HG02642 (cell line): Measurements from ENCODE around the gene MRPL14.
"Not testable (repeated sequence)": the region's sequence is repeated elsewhere in the genome, so short reads cannot be mapped to it uniquely, and the experiment has no call there.

ENCODE experiments used
- ATAC-seq: cut with Tn5 transposase; IDR thresholded peaks from one replicate; pipeline ENCODE4 v1.9.1; 2021; ENCODE audit warnings: mild to moderate bottlenecking; ENCODE audit not compliant: unreplicated experiment, poor library complexity

The MRPL14 gene

DNA sequence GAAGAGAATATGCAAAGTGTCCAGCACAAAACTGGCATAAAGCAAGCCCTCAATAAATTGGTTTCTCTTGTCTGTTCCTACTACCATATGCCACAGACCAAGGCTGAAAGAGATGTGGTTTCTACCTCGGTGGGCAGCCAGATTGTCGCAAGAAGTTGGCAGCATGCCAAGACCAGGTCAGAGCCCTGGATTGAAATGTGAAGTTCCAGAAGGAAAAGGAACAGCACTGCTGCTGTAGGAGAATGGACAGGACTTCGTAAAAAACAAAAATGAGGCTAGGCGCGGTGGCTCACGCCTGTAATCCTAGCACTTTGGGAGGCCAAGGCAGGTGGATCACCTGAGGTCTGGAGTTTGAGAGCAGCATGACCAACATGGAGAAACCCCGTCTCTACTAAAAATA is 22.1 kb downstream of the MRPL14 start:
- no peak for ATAC-seq

DNA sequence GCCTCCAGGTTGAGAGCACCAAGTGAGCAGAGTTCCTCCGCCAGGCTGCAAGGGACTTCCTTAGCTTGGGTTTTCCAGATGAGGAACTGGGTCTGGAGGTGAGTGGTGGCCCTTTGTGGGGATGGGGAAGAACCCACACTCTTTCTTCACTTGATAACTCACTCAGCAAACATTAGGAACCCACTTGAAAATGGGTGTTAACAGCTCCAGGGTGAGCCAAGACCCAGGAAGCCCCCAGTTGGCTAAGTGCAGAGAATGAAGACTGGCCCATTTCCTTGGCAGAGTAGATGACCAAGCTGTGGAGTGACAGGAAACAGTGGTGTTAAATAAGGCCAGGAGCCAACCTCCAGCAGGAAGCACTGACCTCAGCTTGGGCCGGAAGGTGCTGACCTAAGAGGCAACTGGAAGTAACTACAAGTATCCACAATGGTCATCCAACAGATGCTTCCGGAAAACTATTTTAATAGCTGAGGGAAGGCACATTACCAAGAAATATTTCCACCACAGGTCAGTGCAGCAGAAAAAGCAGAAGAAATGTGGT is 22.7 kb downstream of the MRPL14 start:
- no peak for ATAC-seq

DNA sequence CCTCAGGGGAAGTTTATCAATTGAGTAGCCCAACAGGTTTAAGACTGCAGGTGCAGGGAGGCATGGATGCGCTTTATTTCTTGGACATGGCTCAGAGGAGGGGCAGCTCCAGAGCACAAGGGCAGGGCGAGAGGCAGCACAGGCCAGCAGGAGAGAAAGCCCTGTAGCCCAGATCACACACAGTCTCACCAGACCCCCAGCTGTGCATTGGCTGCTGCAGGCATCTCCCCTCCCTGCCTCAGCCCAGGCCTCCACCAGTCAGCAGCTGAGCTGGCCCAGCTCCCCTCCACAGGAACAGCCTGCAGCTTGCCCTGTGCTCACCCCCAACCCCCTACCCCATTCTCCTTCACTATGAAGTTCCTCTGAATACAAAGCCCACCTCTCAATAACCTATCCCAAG is 24.7 kb downstream of the MRPL14 start:
- no peak for ATAC-seq

DNA sequence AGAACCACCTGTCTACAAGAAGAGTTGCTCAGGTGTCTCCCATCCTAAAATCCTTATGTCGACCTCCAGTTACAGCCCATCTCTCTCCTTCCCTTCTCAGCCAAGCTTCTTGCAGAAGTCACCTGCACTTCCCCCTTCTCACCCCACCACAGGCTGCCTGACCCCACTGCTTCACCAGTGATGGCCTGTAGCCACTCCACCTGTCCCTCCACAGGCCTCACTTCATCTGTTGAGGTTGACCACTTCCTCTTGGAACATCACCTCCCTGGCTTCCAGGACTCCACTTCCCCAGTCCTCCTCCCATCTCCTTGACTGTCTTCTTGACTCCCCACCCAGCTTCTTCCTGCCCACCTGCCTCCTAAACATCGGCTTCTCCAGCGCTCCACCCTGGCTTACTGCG is 25.4 kb downstream of the MRPL14 start:
- no peak for ATAC-seq

DNA sequence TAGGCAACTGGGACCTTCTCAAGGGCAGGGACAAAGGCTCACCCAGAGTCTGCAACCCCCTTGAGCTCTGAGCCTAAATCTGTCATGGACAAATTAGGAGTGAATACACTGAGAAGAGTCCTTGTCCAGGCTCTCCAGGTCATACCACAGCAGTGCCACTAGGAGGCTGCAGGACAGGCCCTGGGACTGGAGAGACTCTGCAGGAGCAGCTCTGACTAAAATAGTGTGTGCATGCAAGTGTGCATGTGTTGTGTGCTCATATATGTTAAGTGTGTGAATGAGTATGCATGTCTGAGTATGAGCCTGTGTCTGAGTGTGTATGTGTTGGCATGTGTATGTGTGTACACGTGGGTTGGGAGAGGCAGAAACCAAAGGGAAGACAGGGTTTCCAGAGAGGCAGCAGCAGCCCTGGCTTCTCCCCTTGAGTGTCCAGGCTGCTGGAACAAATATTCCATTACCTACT is 27.1 kb downstream of the MRPL14 start:
- peak; percentile 41 for ATAC-seq

DNA sequence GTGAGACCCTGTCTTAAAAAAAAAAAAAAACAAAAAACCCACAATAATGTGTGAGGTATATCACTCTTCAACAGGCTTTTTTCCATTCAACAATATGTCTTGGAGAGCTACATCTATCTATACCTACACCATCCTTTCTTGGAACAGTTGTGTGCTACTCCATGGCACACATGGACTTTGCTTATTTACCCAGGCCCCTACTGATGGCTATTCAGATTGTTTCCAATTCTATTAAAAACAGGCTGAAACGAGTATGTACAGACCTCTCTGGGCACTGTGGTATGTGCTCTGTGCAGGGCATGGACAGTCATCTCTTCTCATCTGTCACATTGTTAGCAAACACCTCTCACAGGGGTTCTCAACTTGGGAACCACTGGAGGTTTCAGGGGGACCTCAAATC is 28.1 kb downstream of the MRPL14 start:
- ATAC-seq: no peak

DNA sequence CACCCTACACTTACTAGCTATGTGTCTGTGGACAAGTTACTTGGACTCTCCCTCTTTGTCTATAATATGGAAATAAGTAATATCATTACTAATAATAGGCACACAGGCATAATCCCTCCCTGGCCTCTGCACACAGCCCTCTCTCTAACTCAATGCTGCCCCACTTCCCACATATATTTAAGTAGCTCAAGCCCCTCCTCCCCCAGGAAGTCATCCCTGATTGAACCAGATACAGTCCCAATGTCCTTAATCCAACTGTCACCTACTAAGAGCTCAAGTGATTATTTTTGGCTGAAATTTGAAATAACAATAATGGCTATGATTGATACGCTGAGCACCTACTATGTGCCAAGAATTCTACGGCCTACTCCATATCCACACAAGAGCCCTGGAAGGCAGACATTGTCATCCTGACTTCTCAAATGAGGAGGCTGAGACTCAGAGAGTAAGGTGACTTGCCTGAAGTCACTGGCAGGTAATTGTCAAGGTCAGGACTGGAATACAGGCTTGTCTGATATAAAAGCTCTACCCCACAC is 29.4 kb downstream of the MRPL14 start:
- no peak for ATAC-seq

DNA sequence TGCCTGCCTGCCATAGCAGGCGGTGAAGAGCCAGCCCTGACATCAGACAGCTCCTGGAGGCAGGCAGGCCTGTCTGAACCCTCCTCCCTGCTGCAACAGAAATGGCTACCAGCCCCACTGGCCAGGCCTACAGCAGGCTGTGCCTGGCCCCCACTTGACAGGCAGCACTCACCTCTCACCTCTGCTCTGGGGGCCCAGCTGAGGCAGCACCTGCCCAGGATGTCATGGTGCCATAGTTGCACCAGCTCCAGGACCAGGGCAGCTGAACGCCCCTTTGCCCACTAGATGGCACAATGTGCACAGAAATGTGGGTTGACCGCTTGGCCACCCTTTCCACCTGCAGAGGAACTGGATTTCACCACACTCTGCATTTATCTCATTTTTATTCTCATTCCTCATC is 30.6 kb downstream of the MRPL14 start:
- ATAC-seq: peak; percentile 57

DNA sequence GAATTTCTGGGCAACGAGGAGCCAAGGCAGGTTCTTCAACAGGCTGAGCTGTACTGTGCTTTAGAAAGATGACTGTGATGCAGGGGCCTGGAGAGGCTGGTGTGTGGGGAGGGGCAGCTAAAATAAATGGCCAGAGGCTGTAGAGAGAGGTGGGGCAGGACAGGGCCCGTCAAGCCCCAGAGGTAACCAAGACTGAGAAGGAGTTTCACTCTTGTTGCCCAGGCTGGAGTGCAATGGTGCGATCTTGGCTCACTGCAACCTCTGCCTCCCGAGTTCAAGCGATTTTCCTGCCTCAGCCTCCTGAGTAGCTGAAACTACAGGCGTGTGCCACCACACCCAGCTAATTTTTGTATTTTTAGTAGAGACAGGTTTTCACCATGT is 32.0 kb downstream of the MRPL14 start:
- not testable (repeated sequence) for ATAC-seq

DNA sequence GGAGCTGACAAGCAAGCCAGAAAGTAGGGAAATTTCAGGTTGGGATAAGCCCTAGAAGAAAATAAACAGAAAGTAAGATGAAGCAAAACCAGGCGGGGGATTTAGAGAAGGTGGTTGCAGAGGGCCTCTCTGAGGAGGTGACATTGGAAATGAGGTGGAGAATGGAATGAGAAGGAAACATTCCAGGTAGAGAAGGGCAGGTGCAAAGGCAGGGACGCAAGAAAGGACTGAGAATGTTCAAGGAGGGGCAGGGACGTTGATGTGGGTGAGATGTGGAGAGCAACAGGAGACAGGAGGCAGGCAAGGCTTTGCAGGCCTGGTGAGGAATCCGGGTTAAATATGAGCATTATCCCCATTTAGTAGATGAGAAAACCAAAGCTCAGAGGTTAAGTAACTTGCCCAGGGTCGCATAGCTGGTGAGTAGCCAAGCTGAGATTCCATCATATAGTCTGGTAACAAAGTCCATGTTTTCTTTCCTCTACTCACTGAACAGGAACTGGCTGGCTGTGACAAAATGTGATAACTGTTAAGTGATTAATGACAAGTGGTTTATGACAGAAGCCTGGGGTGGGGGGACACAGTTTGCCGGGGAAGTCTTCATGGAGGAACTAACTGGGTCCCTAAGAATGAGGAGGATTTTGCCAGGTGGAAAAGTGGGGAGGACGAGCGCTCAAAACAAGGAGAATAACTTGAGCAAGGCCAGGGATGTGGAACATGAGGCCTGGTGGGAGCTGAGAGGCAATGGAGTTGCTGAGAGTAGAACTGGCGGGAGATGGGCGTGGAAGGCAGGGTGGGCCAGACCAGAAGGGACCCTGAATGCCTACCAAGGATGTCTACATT is 32.6 kb downstream of the MRPL14 start:
- no peak for ATAC-seq

DNA sequence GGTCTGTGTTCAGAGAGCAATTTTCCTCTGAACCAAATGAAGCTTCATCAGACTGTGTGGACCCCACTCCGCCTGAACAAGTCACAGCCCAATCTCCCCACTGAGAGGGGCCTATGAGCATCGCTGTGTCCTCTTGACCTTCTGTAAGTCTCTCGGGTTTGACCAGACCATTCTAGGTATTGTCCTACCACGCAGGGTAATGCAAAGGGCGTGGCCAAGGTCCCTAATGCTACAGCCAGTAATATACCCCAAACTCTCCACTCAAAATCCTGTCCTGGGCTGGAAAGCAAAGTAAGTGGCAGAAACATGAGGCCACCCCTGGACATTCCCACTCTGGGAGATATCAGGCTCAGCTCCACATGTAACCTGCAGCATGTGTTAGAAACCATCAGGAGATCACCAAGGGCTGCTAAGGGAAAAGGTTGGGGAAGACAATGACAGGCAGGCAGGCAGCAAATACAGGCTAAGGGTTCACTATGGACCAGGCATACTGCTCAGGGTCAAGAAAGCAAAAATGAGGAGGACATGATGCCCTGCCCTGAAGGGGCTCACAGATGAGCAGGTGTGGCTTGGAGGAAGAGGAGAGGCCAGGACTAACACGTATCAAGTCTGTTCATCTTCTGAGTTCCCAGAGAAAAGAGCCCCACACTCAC is 33.4 kb downstream of the MRPL14 start:
- ATAC-seq: no peak

DNA sequence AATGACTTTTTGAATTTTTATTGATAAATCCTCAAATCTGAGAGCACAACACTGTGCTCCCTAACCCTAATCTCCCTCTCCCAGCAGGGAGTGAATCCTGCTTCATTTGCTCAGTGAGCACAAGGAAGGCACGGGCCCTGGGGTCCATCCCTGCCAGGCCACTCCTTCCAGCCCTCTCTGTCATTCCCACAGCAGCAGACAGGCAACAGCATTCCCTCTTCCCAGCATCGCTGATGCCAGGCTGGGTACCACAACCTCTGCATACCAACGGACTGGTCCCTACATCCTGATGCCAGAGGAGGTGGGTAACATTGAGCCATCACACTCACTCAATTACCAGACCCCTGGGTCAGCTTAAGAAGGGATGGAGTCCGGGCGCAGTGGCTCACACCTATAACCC is 34.2 kb downstream of the MRPL14 start:
- ATAC-seq: no peak

DNA sequence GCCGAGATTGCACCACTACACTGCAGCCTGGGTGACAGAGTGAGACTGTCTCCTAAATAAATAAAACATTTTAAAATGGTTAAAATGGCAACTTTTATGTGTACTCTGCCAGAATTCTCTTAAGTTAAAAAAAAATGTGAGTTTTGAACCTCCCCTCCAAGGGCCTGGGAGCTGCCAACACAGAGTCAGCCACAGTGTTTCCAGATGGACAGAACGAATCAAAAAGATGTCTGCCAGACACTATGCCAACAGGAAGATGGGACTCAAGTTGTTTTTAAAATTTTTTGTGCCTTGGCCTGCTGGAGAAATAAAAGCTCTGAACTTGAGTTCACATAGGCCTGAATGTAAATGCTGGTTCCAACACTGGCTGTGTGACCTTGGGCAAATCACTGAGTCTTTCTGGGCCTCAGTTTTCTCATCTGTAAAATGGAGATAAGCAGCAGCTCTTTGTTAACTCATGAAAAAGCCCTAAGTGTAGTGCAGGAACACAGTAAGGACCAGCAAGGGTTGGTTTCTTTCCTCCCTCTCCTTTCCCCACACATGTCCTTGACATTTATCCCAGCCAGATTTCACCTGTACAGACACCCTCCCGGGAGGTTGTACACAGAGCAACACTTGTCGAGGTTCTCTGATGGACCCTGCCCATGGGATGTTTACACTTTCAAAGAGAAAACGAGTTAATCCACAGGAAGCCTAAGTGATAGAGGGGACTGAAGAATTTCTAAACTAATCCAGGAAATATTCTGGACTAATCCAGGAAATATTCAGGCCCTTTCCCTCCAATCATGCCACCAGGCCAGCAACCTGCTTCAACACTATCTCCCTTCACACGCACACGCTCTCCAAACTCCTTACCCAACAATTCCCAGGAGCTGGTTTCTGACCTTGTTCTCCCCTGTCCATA is 35.0 kb downstream of the MRPL14 start:
- ATAC-seq: no peak

DNA sequence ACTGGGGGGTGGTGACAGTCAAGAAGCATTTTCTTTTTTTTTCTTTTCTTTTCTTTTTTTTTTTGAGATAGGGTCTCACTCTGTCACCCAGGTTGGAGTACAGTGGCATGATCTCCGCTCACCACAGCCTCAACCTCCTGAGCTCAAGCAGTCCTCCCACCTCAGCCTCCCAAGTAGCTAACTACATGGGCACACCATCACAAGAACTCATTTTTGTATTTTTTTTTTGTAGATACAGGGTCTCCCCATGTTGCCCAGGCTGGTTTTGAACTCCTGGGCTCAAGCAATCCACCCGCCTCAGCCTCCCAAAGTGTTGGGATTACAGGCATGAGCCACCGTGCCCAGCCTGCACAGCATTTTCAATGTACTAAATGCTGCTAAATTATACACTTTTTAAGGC is 35.9 kb downstream of the MRPL14 start:
- not testable (repeated sequence) for ATAC-seq

DNA sequence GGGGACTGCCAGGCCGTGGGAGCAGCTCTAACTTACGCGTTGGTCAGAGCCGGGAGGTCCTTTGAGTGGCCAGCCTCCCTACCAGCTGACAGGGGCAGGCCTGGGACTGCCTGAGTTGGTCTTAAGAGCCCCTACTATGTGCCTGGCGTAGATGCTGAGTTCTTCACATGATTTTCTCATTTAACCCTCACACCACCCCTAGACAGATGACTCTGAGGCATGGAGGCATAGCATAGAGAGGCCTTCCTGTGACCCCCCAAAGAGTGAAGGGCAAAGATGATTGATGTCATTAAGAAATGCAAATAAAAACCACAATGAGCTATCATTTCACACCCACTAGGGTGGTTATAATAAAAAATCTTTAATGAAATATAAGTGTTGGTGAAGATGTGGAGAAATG is 36.8 kb downstream of the MRPL14 start:
- ATAC-seq: no peak

DNA sequence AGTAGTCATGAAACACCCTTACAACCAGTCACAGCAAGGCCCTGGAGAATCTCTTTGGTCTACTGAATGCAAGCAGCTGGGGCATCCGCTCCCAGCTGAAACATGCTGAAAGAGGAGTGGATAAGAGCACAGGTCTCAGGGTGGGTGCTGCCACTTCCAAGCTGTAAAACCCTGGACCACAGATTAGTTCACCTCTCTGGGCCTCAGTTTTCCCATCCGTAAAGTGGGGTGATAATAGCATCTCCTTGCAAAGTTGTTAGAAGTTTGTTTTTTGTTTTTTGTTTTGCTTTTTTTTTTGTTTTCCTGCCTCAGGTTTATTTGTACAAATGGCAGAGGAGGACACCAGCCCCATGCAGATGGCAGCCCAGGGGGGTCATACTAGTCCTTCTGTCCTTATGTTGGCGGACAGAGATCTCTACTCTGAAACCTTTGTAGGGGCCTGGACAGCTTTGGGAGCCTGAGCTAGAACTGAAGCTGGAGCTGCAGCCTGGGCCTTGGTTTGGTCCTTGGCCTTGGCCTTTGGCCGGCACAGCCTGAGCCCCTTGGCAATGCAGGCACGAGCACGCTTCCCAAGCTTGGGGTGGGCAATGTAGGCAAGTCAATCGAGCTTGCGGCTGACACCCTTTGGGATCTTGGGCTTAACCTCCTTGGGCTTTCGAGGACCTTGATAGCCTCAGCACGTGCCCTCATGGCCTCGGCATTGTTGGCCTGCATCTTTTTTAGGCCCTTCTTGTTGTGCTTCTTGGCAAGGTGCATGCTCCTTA is 38.2 kb downstream of the MRPL14 start:
- no peak for ATAC-seq

DNA sequence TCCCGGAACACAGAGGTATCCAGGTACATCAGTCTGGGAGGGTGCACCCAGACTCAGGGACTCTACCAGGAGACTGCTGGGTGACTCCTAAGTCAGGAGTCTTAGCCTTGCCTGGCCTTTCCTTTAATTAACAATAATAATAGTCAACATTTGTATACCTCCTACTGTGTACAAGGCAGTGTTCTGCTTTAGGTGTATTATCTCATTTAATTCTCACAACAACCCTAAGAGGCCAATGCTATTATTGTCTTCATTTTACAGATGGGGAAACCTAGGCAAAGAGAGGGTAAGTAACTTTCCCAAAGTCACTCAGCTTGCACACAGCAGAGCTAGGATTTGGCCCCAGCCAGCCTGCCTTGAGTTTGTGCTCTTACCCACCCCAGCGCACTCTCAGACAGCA is 39.6 kb downstream of the MRPL14 start:
- ATAC-seq: no peak

DNA sequence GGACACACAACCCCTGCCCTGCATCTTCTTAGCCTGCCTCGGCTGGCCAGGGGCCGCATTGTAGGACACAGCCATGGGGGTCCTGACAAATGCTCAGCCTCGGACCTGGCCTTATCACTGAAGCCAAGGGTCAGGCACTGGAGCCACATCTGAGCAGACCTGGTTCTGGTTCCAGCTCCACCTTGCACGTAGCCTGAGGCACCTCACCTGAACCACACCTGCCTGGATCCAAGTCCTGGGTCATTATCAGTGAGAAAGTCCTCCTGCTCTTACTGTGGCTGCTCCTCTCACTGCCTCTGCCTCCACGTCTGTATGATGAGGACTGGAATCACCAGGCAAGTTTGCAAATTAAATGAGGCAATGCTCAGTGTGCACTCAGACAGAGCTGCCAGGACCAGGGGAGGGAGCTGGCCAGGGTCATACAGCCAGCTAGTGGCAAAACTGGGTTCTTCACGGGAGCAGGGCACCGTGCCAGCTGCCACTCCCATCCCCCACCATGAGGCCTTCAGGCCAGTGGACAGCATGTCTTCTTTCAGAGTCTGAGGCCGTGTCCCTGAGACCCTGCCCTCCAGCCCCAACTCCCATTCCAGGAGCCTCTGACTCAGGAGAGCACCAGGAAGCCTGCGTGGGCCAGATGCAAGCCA is 40.2 kb downstream of the MRPL14 start:
- no peak for ATAC-seq

DNA sequence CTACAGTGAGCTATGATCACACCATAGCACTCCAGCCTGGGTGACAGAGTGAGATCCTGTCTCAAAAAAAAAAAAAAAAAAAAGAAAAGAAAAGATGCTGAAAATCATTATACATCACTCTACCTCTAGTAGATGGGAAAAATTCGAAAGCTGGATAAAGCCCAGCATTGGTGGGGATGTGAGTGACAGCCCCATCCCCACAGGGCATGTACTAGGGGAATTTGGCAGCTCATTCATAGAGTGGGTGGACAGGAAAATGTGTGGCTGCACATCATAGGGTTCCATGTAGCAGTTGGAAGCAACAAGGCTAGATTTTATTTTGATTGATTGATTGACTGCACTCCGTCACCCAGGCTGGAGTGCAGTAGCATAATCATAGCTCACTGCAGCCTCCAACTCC is 42.0 kb downstream of the MRPL14 start:
- ATAC-seq: no peak
